AG10803 (cell line): ENCODE measurements around the gene ACTG2.
A peak's percentile ranks its signal among the peaks of the same experiment; 100 is the strongest.

ENCODE experiments used
- DNase-seq: peaks from one replicate; pipeline ENCODE4 v3.0.0; 2010; ENCODE audit warnings: low read depth
- H3K4me3 ChIP-seq: 2 replicates; pipeline ENCODE4 v1.5.1; 2011; ENCODE audit warnings: mild to moderate bottlenecking, low read length, control low read depth
- TF ChIP-seq, protein P1 (sequence below): conservative IDR thresholded peaks from 2 replicates; pipeline ENCODE4 v1.5.1; 2011; ENCODE audit warnings: mild to moderate bottlenecking, low read length, control low read depth, inconsistent platforms

The ACTG2 gene

DNA sequence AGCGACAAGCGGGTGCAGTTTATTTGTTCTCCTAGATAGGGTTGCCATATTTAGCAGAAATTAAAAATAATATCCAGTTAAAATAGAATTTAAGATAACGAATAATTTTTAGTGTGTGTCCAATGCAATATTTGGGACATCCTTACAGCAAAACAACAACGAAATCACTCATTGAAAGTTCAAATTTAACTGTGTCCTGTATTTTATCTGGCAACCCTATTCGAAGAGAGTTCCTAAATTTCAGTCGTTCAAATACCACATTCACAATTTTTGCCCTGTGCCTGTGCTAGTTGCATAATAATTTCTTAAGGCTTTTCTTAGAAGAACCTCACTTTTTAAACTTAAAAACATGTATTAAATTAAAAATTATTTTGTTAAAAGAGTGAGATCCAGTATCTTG lies 34.5 kb downstream of the ACTG2 start:
- H3K4me3 ChIP-seq = peak overlapping the region; percentile 90
- TF ChIP-seq, protein P1, sequence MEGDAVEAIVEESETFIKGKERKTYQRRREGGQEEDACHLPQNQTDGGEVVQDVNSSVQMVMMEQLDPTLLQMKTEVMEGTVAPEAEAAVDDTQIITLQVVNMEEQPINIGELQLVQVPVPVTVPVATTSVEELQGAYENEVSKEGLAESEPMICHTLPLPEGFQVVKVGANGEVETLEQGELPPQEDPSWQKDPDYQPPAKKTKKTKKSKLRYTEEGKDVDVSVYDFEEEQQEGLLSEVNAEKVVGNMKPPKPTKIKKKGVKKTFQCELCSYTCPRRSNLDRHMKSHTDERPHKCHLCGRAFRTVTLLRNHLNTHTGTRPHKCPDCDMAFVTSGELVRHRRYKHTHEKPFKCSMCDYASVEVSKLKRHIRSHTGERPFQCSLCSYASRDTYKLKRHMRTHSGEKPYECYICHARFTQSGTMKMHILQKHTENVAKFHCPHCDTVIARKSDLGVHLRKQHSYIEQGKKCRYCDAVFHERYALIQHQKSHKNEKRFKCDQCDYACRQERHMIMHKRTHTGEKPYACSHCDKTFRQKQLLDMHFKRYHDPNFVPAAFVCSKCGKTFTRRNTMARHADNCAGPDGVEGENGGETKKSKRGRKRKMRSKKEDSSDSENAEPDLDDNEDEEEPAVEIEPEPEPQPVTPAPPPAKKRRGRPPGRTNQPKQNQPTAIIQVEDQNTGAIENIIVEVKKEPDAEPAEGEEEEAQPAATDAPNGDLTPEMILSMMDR = no peak
- DNase-seq = no peak

DNA sequence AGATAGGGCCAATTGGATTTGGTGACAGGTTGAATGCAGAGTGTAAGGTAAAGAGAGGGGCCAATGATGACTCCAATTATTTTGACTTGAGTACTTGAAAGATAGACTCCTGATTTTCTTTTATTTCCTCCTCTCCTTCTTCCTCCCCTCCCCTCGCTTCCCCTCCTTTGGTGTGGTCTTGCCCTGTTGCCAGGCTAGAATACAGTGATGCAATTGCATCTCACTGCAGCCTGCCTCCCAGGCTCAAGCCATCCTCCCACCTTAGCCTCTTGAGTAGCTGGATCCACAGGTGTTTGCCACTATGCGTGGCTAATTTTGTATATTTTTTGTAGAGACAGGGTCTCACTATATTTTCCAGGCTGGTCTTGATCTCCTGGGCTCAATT lies 36.1 kb downstream of the ACTG2 start:
- no peak for DNase-seq
- TF ChIP-seq, protein P1 = no peak
- no peak overlapping the region for H3K4me3 ChIP-seq

DNA sequence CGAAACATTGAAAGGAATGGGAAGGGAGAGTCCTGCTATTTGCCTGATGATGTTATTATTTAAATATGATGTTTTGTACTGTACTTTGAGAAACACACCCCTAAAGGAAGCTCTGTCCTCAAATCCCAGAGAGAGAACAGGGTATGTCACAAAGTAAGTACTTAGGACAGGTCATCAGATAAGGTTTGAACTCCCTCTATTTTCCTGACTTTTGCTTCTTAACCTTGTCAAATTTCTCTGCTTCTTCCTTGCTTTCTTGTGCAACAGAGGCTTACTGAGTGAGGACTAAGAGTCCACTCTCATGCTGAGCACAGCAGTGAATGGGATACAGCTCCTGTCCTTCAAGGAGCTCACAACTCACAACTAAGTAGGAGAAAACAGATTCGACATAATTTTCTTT lies 37.6 kb downstream of the ACTG2 start:
- DNase-seq = no peak
- TF ChIP-seq, protein P1 = no peak
- H3K4me3 ChIP-seq = no peak overlapping the region

DNA sequence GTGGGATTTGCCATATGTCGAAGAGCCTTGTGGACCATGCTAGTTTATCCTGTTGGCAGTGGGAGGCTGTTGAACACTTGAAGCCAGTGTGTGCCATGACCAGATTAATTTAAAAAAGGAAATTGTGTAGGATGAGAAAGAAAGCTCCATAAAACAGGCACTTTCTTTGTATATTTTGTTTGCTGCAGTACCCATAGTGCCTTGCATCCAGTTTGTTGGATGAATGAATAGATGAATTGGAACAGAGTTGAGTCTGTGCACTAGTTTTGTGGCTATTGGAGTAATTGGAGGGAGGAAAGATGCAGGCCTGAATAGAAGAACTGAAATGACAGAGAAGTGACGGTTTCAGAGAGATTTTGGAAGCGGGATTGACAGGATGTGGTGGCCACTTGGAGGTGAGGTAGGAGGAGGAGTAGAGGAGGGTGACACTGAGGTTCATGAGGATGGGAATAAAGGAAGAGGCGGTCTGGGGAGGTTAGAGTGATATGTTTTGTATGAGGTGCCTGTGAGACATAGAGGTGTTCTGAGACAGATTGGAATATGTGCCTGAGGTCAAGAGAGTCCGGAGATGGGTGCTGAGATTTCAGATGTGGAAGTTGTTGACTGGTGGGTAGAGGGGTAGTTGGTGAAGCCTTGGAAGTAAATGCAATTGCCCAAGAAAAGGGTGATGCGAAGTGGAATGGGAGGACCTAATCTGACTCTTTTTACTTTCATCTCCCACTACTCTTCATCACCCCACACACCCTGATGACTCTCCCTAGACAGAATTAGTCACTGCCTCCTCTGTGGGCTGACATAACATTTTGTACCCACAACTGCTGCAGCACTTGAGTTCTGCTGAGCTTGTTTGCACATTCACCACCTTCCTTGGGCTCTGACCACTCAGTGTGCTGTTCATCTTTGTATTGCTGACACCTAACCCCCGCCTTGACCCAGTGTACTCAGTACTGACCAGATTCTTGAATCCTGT lies 39.0 kb downstream of the ACTG2 start:
- TF ChIP-seq, protein P1 = no peak
- DNase-seq = peak; percentile 5

DNA sequence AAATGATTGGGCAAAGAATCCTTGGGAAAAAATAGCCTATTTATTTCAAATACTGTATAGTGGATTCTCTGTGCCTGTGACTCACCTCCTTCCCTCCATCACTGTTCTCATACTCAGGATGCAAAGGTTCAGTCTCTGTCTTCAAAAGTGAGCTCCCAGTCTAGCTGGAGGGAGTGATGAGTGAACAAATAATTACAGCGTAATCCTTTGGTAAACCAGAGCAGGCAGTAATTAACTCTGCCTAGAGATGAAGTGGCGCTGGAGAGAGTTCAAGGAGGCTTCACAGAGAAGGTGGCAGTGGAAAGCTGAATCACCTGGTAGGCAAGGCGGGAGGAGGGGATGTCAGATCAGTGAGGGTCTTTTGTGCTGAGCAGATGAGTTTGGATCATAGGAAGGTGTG lies 40.4 kb downstream of the ACTG2 start:
- TF ChIP-seq, protein P1 = no peak
- no peak for DNase-seq
- no peak overlapping the region for H3K4me3 ChIP-seq

More for the DNA sequence above, 39.0 kb downstream of the ACTG2 start:
- H3K4me3 ChIP-seq = no peak overlapping the region

DNA sequence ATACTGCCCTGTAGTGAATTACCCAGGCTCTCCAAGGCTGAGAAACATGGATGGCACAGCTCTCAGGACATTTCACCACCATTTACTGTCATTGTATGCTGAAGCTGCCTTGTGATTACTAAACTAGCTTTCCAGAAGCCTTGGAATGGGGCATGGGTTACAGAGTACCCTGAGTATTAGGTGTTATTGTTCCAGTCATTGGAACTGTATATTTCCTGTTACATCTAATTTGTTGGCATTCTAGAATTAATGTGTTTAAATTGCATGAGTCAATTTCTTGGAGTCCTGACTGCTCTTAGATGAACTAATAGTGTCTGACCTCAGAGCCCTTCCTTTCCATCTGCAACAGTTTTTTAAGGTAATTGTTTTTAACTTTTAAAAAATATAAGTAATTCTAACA lies 42.8 kb downstream of the ACTG2 start:
- TF ChIP-seq, protein P1 = no peak
- no peak overlapping the region for H3K4me3 ChIP-seq
- DNase-seq = no peak
